Thoracic aorta (tissue), 2 donors: ENCODE measurements around the gene OBSCN. TPM values are rescaled to one million over a fixed set of nuclear protein-coding genes. Genes with fewer than 3 reads are reported as not detected.

Experiments used
- ATAC-seq: fragments of 150-250 bp; one replicate; pipeline ENCODE4 v1.8.0; 2017; ENCODE audit warnings: low read depth; ENCODE audit not compliant: insufficient number of reproducible peaks, low FRiP score
- DNase-seq: peaks from one replicate; pipeline ENCODE4 v3.0.0-alpha.2; 2020; ENCODE audit warnings: low spot score
- H3K27ac ChIP-seq, 2 donors: fragments of 200-600 bp; sonication (generic); 1 replicate in 1 of 2; 2 replicates in 1 of 2; pipeline ENCODE4 v1.5.1; 2016; ENCODE audit warnings: mild to moderate bottlenecking in 2 of 2, moderate library complexity in 2 of 2
- H3K27me3 ChIP-seq: fragments of 200-600 bp; sonication (generic); replicated peaks from 2 replicates; pipeline ENCODE4 v1.6.0; 2016; ENCODE audit warnings: mild to moderate bottlenecking; ENCODE audit not compliant: insufficient read depth
- H3K36me3 ChIP-seq: fragments of 200-600 bp; sonication (generic); one replicate; pipeline ENCODE4 v1.5.1; 2016
- H3K4me1 ChIP-seq, 2 donors: fragments of 200-600 bp; sonication (generic); 1 replicate in 1 of 2; 2 replicates in 1 of 2; pipeline versions ENCODE4 v1.5.1 to v1.6.0; 2016; ENCODE audit warnings: low read depth in 2 of 2, mild to moderate bottlenecking in 1 of 2; ENCODE audit not compliant: control insufficient read depth in 1 of 2
- H3K4me3 ChIP-seq: fragments of 200-600 bp; sonication (generic); 2 replicates; pipeline ENCODE4 v1.5.1; 2016; ENCODE audit warnings: mild to moderate bottlenecking
- H3K9me3 ChIP-seq: fragments of 200-600 bp; sonication (generic); 2 replicates; pipeline ENCODE4 v1.5.1; 2016
- CTCF ChIP-seq: fragments of 200-600 bp; sonication (generic); IDR thresholded peaks from one replicate; pipeline ENCODE4 v1.5.1; 2019; ENCODE audit warnings: antibody characterized with exemption
- total RNA-seq, 2 donors: library from RNA; depleted of rRNA; stranded (reverse); fragments of >200 nt; gene quantifications; one replicate each; pipeline versions ENCODE4 v1.1.0 to v1.2.3, GENCODE V29; 2016

Gene OBSCN
- total RNA-seq, 2 donors from 2014 or later = 22.3 to 40.2 TPM

GRCh38 chr1:228351850-228352249 is 144.0 kb downstream of the OBSCN start:
- no peak overlapping the region for H3K4me3 ChIP-seq
- H3K36me3 ChIP-seq = no peaks in the 10 kb centered on the region
- ATAC-seq = no peak
- no peaks in the 10 kb centered on the region for H3K4me1 ChIP-seq
- no peaks in the 10 kb centered on the region for H3K27me3 ChIP-seq
- no peak for TF ChIP-seq CTCF
- DNase-seq = no peak
- no peaks in the 10 kb centered on the region for H3K9me3 ChIP-seq
- no peak overlapping the region for H3K27ac ChIP-seq

- no peak for TF ChIP-seq CTCF
- no peaks in the 10 kb centered on the region for H3K36me3 ChIP-seq
- no peak overlapping the region for H3K27ac ChIP-seq
- H3K4me1 ChIP-seq = no peaks in the 10 kb centered on the region
- H3K27me3 ChIP-seq = no peaks in the 10 kb centered on the region
- no peak overlapping the region for H3K4me3 ChIP-seq
- no peak for ATAC-seq
- DNase-seq = no peak
- no peaks in the 10 kb centered on the region for H3K9me3 ChIP-seq
Measured at GRCh38 chr1:228352677-228353481, 145.0 kb downstream of the OBSCN start.

GRCh38 chr1:228353601-228354371 is 145.9 kb downstream of the OBSCN start:
- Histone ChIP-seq H3K4me1 (no peaks in the 10 kb centered on the region), H3K27me3 (no peaks in the 10 kb centered on the region), H3K36me3 (no peaks in the 10 kb centered on the region), H3K4me3 (no peak overlapping the region), H3K9me3 (no peaks in the 10 kb centered on the region), H3K27ac (no peak overlapping the region)
- DNase-seq (no peak), ATAC-seq (no peak)
- TF ChIP-seq CTCF = no peak

- no peaks in the 10 kb centered on the region for H3K27me3 ChIP-seq
- TF ChIP-seq CTCF = no peak
- no peaks in the 10 kb centered on the region for H3K4me1 ChIP-seq
- no peak overlapping the region for H3K27ac ChIP-seq
- ATAC-seq = no peak
- no peak overlapping the region for H3K4me3 ChIP-seq
- H3K9me3 ChIP-seq = no peaks in the 10 kb centered on the region
- H3K36me3 ChIP-seq = no peaks in the 10 kb centered on the region
- no peak for DNase-seq
Measured at GRCh38 chr1:228354390-228355320, 146.8 kb downstream of the OBSCN start.
